ENCODE measurements around the gene P4HA2.

DNA sequence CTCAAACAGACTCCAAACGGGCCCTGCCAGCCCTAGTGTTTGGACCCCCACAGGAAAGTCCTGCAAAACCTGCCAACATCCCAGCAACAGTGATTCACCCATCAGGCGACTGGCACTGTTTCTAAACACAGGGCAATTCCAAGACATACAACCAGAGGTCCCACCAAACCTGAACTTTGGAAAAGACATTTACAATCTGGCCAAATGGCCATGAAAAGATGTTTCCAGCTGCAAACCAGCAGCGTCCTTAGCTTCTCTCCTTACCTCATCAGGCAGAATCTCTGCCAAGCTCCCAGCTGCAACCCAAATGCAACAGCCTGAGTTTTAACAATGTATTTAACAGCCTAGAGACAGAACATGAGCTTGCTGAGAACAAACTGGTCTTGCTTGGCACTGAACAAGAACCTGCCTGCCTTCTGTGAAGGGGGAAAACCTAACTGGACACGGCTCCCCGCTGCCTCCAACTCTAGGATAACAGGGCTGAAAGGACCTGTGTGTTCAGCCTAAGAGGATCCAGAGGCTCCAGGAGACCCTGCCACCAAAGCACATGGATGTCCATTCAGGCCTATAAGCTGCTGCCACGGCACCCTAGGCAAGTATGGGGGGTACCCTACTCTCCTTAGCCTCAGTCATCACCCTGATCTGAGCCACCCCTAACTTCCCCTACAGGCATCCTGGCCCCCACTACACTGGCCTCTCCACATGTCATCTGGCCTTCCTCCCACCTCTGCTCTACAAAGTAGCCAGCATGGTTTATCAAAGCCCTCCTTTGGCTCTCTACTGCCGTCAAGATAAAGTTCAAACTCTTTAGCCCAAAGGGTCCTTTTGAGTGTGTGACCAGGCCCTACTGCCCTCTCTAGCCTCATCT lies 5.6 kb downstream of the P4HA2 start:
- TF ChIP-seq TCF12 (IDR thresholded peaks at IDR 0.05; ENCODE audit: low read depth, low read length): no peak
- TF ChIP-seq CTCF (IDR thresholded peaks at IDR 0.05; ENCODE audit: control extremely low read depth in 1 of 3, insufficient read depth in 1 of 3, low read depth in 1 of 3, low read length in 3 of 3): no peak
- TF ChIP-seq TAF1 (IDR thresholded peaks at IDR 0.05; ENCODE audit: low read depth, low read length): no peak

Measured in H1 (cell line).